AG09319 (cell line): ENCODE measurements around the gene CCDC187.

Experiments used
- DNase-seq: peaks from one replicate; pipeline ENCODE4 v3.0.0-alpha.2; 2010; ENCODE audit warnings: low read depth; ENCODE audit errors: extremely low read depth
- CTCF ChIP-seq: IDR thresholded peaks from 2 replicates; pipeline ENCODE4 v1.5.1; 2011; ENCODE audit warnings: low read depth, mild to moderate bottlenecking, inconsistent platforms, low read length, moderate library complexity

CCDC187 gene

DNA sequence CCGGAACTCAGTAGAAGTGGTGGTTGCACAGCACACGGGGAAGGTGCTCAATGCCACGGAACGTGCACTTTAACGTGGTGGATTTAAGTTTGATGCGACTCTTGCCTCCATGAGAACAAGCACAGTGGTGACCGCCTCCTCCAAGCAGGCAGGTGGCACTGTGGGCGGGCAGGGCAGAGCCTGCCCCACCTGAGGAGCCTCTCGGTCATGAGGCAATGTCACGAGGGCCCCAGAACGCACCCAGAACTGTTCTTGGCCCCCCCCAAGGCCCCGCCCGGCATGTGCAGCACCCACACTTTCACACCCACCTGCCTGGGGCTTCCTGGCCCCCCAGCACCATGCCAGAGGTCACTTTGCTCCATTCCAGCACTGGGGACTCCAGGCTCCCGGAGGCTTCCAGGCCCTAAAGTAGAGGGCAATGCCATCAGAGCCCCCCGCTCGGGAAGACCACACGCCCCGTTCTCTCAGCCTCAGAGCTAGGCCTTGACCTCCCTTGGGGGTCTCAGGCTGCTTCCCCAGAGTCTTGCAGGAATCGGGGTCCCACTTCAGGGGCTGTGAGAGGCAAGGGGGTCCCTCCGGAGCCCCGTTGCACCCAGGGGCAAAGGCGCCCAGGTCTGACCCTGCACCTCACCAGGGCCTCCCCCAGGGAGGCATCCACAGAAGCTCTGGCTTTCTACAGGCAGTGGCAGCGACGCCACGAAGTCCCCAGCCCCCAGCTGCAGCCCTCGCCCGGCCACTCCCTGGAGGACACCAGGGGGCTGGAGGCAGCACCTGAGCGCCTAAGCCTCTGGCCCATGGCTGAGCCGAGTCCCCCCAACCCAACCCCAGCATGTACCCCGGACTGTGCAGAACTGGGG is 14.0 kb downstream of the CCDC187 start:
- DNase-seq, result no peak
- no peak for TF ChIP-seq CTCF

- no peak for DNase-seq
- no peak for TF ChIP-seq CTCF
Measured at GRCh38 chr9:136287960-136288753, 15.7 kb downstream of the CCDC187 start.

GRCh38 chr9:136286987-136287379 is 16.9 kb downstream of the CCDC187 start:
- DNase-seq, result no peak
- no peak for TF ChIP-seq CTCF

DNA sequence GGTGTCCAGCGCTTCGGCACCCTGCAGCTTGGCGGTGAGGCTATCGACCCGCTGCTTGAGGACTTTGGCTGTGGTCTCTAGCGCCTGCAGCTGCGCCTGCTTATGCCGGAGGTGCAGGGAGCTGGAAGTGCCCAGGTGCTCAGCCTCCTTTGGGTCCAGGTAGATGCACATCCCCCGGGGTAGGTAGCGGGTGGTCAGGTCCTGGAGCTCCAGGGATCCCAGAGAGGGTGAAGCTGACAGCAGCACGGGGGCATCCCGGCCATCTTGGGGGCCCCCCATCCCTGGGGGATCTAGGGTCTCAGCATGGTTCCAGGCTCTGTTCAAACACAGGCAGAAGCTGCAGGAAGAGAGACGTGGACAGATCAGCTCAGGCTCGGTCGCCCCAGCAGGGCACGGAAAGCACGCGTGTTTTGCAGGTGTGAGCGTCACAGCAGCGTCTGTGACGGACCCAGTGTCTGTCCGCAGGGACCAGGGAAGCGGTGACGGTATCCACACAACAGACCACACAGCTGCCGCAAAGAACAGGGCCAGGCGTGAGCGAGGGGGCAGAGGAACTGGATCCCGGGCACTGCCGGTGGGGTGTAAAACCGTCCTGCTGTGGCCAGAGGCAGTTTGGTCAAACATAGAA is 17.4 kb downstream of the CCDC187 start:
- no peak for DNase-seq
- no peak for TF ChIP-seq CTCF

- TF ChIP-seq CTCF, result no peak
- DNase-seq, result no peak
Measured at GRCh38 chr9:136285501-136286358, 18.2 kb downstream of the CCDC187 start.

DNA sequence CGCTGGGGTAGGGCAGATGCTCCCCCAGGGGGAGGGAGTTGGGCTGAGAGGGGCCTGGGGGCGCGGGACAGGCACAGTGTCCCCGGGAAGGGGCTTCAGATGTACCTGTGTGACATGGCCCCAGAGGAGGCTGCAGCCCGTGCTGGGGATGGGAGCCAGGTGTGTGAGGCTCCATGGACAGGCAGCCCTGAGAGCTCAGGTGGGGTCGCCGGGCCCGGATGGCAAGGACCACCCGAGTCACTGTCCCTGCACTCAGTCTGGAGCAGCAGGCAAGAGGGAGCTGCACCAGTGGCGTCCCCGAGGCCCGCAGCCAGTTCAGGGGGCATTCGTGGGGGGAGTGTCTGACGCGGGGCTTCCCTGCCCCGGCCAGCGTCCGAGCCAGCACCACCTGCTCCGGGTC is 18.9 kb downstream of the CCDC187 start:
- no peak for TF ChIP-seq CTCF
- DNase-seq, result no peak
